Esophagus muscularis mucosa (tissue), 4 donors: ENCODE measurements around the gene MYO1D. TPM values are rescaled to one million over a fixed set of nuclear protein-coding genes. Genes with fewer than 3 reads are reported as not detected.

Experiments used
- DNase-seq: peaks from one replicate; pipeline ENCODE4 v3.0.0-alpha.2; 2017; ENCODE audit errors: extremely low spot score
- H3K27ac ChIP-seq, 4 donors: fragments of 200-600 bp; sonication (generic); replicated peaks in 1 of 4; 1 replicate in 3 of 4; 2 replicates in 1 of 4; pipeline ENCODE4 v1.5.1; 2016 to 2019; ENCODE audit warnings: mild to moderate bottlenecking in 1 of 4
- H3K27me3 ChIP-seq, 4 donors: fragments of 200-600 bp; sonication (generic); one replicate each; pipeline versions ENCODE4 v1.5.1 to v1.6.0; 2016 to 2019
- H3K36me3 ChIP-seq, 4 donors: fragments of 200-600 bp; sonication (generic); one replicate each; pipeline ENCODE4 v1.5.1; 2016 to 2019
- H3K4me1 ChIP-seq, 4 donors: fragments of 200-600 bp; sonication (generic); one replicate each; pipeline ENCODE4 v1.5.1; 2016 to 2019
- H3K4me3 ChIP-seq, 4 donors: fragments of 200-600 bp; sonication (generic); 1 replicate in 2 of 4; 2 replicates in 2 of 4; pipeline ENCODE4 v1.5.1; 2016 to 2019; ENCODE audit warnings: mild to moderate bottlenecking in 4 of 4, moderate library complexity in 1 of 4
- H3K9me3 ChIP-seq, 4 donors: fragments of 200-600 bp; sonication (generic); 1 replicate in 3 of 4; 2 replicates in 1 of 4; pipeline ENCODE4 v1.5.1; 2016 to 2019
- CTCF ChIP-seq, 3 experiments: fragments of 200-600 bp in 2 of 3; fragments of 450-650 bp in 1 of 3; sonication (generic) in 2 of 3; IDR thresholded peaks; one replicate each; pipeline ENCODE4 v1.5.1; 2017 to 2019; ENCODE audit warnings: antibody characterized with exemption in 3 of 3, mild to moderate bottlenecking in 2 of 3, moderate library complexity in 1 of 3
- EP300 ChIP-seq: sonication (generic); formaldehyde crosslinking; IDR thresholded peaks from one replicate; pipeline ENCODE4 v1.6.1; 2017; ENCODE audit warnings: antibody characterized with exemption
- POLR2A ChIP-seq: fragments of 450-650 bp; IDR thresholded peaks from one replicate; pipeline ENCODE4 v1.6.1; 2017; ENCODE audit warnings: antibody characterized with exemption, moderate library complexity, mild to moderate bottlenecking, low read depth
- POLR2AphosphoS5 ChIP-seq, 2 donors: sonication (generic); formaldehyde crosslinking; IDR thresholded peaks; one replicate each; pipeline ENCODE4 v1.6.1; 2017; ENCODE audit warnings: antibody characterized with exemption in 2 of 2
- WGBS: methylation state at CpG from one replicate; pipeline ENCODE4 v1.1.5; 2018; 5-methylcytosine and 5-hydroxymethylcytosine counted together
- intact Hi-C: fragments of 100-400 bp; cut with DNase I; formaldehyde crosslinking; loops from one replicate; pipeline ENCODE4 v1.15.1; 2023
- total RNA-seq, 4 donors: library from RNA; depleted of rRNA; stranded (reverse); fragments of >200 nt; gene quantifications; one replicate each; pipeline versions ENCODE4 v1.1.0 to v1.2.1, GENCODE V29; 2016

MYO1D gene
- total RNA-seq, 4 donors from 2014 or later: 27.3 to 30.3 (median 29.0) TPM

GRCh38 chr17:32688221-32688620, 188.7 kb downstream of the MYO1D start:
- no peak overlapping the region for H3K27ac ChIP-seq
- H3K4me1 ChIP-seq: no peaks in the 10 kb centered on the region
- 60% methylated on average over 4 of the region's 4 CpGs for WGBS
- intact Hi-C loops: no loop called here
- no peak for DNase-seq
- H3K36me3 ChIP-seq: no peaks in the 10 kb centered on the region
- H3K4me3 ChIP-seq: no peak overlapping the region
- H3K27me3 ChIP-seq: no peaks in the 10 kb centered on the region
- TF ChIP-seq EP300 (no peak), POLR2AphosphoS5 (IDR thresholded peaks at IDR 0.05) (no peak), CTCF (IDR thresholded peaks at IDR 0.05) (no peak), POLR2A (no peak)
- H3K9me3 ChIP-seq: peaks cover 0 to 8% (median 0%) of the 10 kb centered on the region in 4 donors

- Histone ChIP-seq H3K27me3 (no peaks in the 10 kb centered on the region), H3K36me3 (no peaks in the 10 kb centered on the region), H3K4me1 (no peaks in the 10 kb centered on the region), H3K27ac (no peak overlapping the region), H3K9me3 (peaks cover 0 to 8% (median 0%) of the 10 kb centered on the region in 4 donors), H3K4me3 (no peak overlapping the region)
- DNase-seq: no peak
- intact Hi-C loops: no loop called here
- TF ChIP-seq POLR2AphosphoS5 (IDR thresholded peaks at IDR 0.05) (no peak), CTCF (IDR thresholded peaks at IDR 0.05) (no peak), EP300 (no peak), POLR2A (no peak)
- 95% methylated on average over 13 of the region's 16 CpGs for WGBS
These were observed 192.6 kb downstream of the MYO1D start for GRCh38 chr17:32684087-32684958.

- TF ChIP-seq CTCF (IDR thresholded peaks at IDR 0.05): no peak
- no peak for TF ChIP-seq POLR2AphosphoS5 (IDR thresholded peaks at IDR 0.05)
- TF ChIP-seq POLR2A: no peak
- no peak for TF ChIP-seq EP300
These were observed 203.0 kb downstream of the MYO1D start for GRCh38 chr17:32673964-32674363.

GRCh38 chr17:32672711-32673110, 204.2 kb downstream of the MYO1D start:
- no peak overlapping the region for H3K4me3 ChIP-seq
- H3K27me3 ChIP-seq: no peaks in the 10 kb centered on the region
- TF ChIP-seq POLR2AphosphoS5 (IDR thresholded peaks at IDR 0.05) (no peak), CTCF (IDR thresholded peaks at IDR 0.05) (no peak), EP300 (no peak), POLR2A (no peak)
- H3K27ac ChIP-seq: no peak overlapping the region
- no peaks in the 10 kb centered on the region for H3K36me3 ChIP-seq
- no peak for DNase-seq
- H3K4me1 ChIP-seq: peaks cover 0 to 9% (median 0%) of the 10 kb centered on the region in 4 donors
- no peaks in the 10 kb centered on the region for H3K9me3 ChIP-seq
- WGBS: 55% methylated on average over 1 of the region's 1 CpG
- intact Hi-C loops: no loop called here

More at GRCh38 chr17:32673964-32674363, 203.0 kb downstream of the MYO1D start:
- no peak overlapping the region for H3K4me3 ChIP-seq
- H3K9me3 ChIP-seq: no peaks in the 10 kb centered on the region
- peaks cover 0 to 9% (median 0%) of the 10 kb centered on the region in 4 donors for H3K4me1 ChIP-seq
- H3K27ac ChIP-seq: no peak overlapping the region
- DNase-seq: no peak
- intact Hi-C loops: no loop called here
- H3K27me3 ChIP-seq: no peaks in the 10 kb centered on the region
- H3K36me3 ChIP-seq: no peaks in the 10 kb centered on the region
- 86% methylated on average over 3 of the region's 3 CpGs for WGBS
